GM23248 (cell line): ENCODE results near the gene PRUNE1. TPM values are rescaled to one million over a fixed set of nuclear protein-coding genes. Genes with fewer than 3 reads are reported as not detected.

Experiments
- DNase-seq: peaks from one replicate; pipeline ENCODE4 v3.0.0-alpha.2; 2015
- H2AFZ ChIP-seq: fragments of 200-600 bp; sonication (generic); 2 replicates; pipeline ENCODE4 v1.6.1; 2016; ENCODE audit warnings: antibody characterized with exemption
- H3F3A ChIP-seq: fragments of 200-600 bp; sonication (generic); 2 replicates; pipeline ENCODE4 v1.6.1; 2016; ENCODE audit warnings: mild to moderate bottlenecking, antibody characterized with exemption, mixed run types; ENCODE audit not compliant: insufficient read depth
- H3K27ac ChIP-seq: fragments of 200-600 bp; sonication (generic); 2 replicates; pipeline ENCODE4 v1.5.1; 2016; ENCODE audit warnings: mild to moderate bottlenecking
- H3K27me3 ChIP-seq: fragments of 200-600 bp; sonication (generic); replicated peaks from 2 replicates; pipeline ENCODE4 v1.6.1; 2016; ENCODE audit warnings: mild to moderate bottlenecking; ENCODE audit not compliant: insufficient read depth
- H3K36me3 ChIP-seq: fragments of 200-600 bp; sonication (generic); 2 replicates; pipeline ENCODE4 v1.6.1; 2016; ENCODE audit warnings: low read depth, mild to moderate bottlenecking
- H3K4me1 ChIP-seq: fragments of 200-600 bp; sonication (generic); 2 replicates; pipeline ENCODE4 v1.6.1; 2016; ENCODE audit warnings: mild to moderate bottlenecking; ENCODE audit not compliant: insufficient read depth
- H3K4me2 ChIP-seq: fragments of 200-600 bp; sonication (generic); one replicate; pipeline ENCODE4 v1.6.1; 2016; ENCODE audit warnings: mild to moderate bottlenecking; ENCODE audit not compliant: unreplicated experiment
- H3K4me3 ChIP-seq: fragments of 200-600 bp; sonication (generic); 2 replicates; pipeline ENCODE4 v1.5.1; 2016; ENCODE audit warnings: mild to moderate bottlenecking
- H3K79me2 ChIP-seq: fragments of 200-600 bp; sonication (generic); 2 replicates; pipeline ENCODE4 v1.6.1; 2016; ENCODE audit warnings: mild to moderate bottlenecking; ENCODE audit not compliant: insufficient read depth
- H3K9ac ChIP-seq: fragments of 200-600 bp; sonication (generic); 2 replicates; pipeline ENCODE4 v1.6.1; 2016; ENCODE audit warnings: mild to moderate bottlenecking
- H3K9me2 ChIP-seq: fragments of 200-600 bp; sonication (generic); 2 replicates; pipeline ENCODE4 v1.6.1; 2016; ENCODE audit warnings: mixed run types, mild to moderate bottlenecking, moderate library complexity; ENCODE audit not compliant: insufficient read depth
- H3K9me3 ChIP-seq: fragments of 200-600 bp; sonication (generic); one replicate; pipeline ENCODE4 v1.6.1; 2017; ENCODE audit warnings: low read depth
- H4K20me1 ChIP-seq: fragments of 200-600 bp; sonication (generic); 2 replicates; pipeline ENCODE4 v1.6.0; 2016; ENCODE audit not compliant: insufficient read depth
- EZH2 ChIP-seq: fragments of 200-600 bp; sonication (generic); IDR thresholded peaks from 2 replicates; pipeline ENCODE4 v1.6.1; 2018; ENCODE audit warnings: antibody characterized with exemption, mild to moderate bottlenecking; ENCODE audit not compliant: insufficient read depth, poor library complexity, severe bottlenecking
- EZH2phosphoT487 ChIP-seq: fragments of 200-600 bp; sonication (generic); IDR thresholded peaks from 2 replicates; pipeline ENCODE4 v1.6.1; 2018; ENCODE audit warnings: antibody characterized with exemption, moderate library complexity, mild to moderate bottlenecking, low read depth; ENCODE audit not compliant: insufficient read depth
- WGBS, 2 experiments: methylation state at CpG; one replicate each; pipeline ENCODE4 v1.1.6; 2015 to 2017; ENCODE audit warnings: low lambda C conversion rate in 2 of 2, low coverage in 1 of 2; ENCODE audit errors: missing lambda C conversion rate in 2 of 2; 5-methylcytosine and 5-hydroxymethylcytosine counted together
- in situ Hi-C: fragments of 300-500 bp; cut with MboI; formaldehyde crosslinking; loops from 2 replicates; pipeline ENCODE4 v1.15.0; 2020
- polyA plus RNA-seq: library from polyadenylated mRNA; unstranded; fragments of >200 nt; fragmentation: Nextera tagmentation; extraction: Ambion mirVana; gene quantifications from 2 replicates; pipeline ENCODE4 v1.2.1, GENCODE V29; 2016
- total RNA-seq: library from RNA; depleted of rRNA; stranded (reverse); fragments of >200 nt; shearing (Covaris generic); gene quantifications from 2 replicates; pipeline ENCODE4 v1.2.3, GENCODE V29; 2014

Gene PRUNE1
- total and polyA plus RNA-seq, 2 experiments from 2014 or later, result 9.0 to 10.5 TPM

DNA sequence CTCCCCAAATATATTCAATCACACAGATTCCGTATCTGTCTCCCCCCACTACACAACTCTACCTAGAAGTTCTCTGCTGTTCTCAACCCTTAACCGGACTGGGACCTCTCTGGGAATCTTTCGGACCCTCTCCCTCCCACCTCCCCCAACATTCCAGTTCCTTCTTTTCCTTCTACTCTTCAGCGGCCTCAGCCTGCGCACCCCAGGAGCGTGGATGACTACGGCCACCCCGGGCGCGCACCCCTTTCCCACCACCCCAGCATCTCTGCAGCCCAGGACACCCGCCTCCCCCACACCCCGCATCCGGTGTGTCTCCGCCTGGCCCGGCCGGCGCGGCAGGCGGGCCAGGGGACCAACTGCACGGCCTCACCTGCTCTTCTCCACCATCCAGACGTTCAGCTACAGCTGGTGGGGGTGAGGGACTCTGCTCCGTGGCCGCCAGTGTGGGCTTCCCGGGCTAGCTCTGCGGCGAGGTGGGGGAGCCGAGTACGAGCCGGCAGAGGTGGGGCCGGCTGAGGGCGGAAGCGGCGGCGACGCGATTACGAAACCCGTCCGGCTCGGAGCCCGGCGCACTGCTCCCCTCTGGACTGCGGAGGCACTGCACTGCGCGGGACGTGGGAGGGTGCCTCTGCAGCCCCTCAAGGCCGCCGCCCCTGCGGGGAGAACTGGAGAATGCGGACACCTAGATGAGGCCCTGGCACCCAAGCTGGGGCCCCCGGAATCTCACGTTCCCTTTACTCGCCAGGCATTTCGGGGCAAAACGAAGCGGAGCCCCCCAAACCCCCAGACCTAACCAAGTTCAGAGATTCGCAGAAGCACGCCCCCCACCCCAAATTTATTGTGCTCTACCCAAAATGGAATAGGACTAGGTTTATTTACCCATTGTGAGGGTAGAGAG, 51.1 kb downstream of the PRUNE1 start, which contains the start of gene CDC42SE1:
TSS of gene CDC42SE1 (minus strand) at position 514 of the 898 bp plus-strand sequence. CDS start 3,892 bp downstream, outside the sequence.
- Histone ChIP-seq H3K9me2 (no peaks in the 10 kb centered on the region), H2AFZ (peak within 1 kb of the TSS; percentile 91), H3K36me3 (peaks cover 16% of the 10 kb centered on the region), H3K9ac (peak within 1 kb of the TSS; percentile 92), H4K20me1 (peaks cover 4% of the 10 kb centered on the region; the same call in 1 of the 2 replicates), H3K79me2 (peaks cover 91% of the 10 kb centered on the region), H3K4me2 (peak within 1 kb of the TSS; percentile 97), H3K27me3 (no peaks in the 10 kb centered on the region), H3K4me1 (peaks cover 46% of the 10 kb centered on the region), H3K27ac (peak within 1 kb of the TSS; percentile 74), H3K4me3 (peak within 1 kb of the TSS; percentile 90), H3F3A (peaks cover 29% of the 10 kb centered on the region), H3K9me3 (no peaks in the 10 kb centered on the region)
- in situ Hi-C loops, result no loop called here
- DNase-seq, result peak; percentile 94
- WGBS, 2 experiments, result 0% methylated on average over 39 to 47 of the region's 58 CpGs
- TF ChIP-seq EZH2phosphoT487 (no peak), EZH2 (no peak)

DNA sequence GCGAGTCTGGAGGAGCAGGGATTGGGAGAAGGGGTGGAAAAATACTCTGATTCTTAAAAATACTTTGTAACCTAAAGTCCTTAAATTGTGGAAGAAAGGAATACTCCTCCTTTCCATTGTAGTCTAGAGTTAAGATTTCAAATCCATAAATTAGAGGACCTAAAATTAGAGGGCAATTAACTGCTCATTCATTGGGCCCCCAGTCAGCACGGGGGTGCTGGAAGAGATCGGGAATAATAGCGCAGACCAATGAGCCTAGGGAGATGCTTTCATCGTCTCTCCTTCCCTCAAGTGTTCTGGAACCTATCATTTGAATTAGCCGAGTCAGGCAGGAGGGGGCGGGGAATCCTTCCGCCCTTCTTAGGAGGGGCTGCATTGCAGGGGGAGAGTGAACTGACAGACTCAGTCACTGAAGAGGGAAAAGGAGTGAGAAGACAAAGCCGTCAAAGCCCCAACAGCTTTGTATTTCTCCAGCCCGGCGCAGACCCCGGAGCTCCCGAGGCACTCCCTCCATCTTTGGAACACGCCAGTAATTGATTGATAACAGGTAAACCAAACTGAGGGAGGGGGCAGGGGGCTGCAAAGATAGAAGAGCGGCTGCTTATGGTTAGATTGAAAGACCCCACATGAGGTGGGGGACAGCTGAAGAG, 51.9 kb downstream of the PRUNE1 start, which contains the start of gene MLLT11:
TSS of gene MLLT11 (plus strand) at position 391 of the 650 bp plus-strand sequence. CDS start 6,828 bp downstream, outside the sequence.
- peaks cover 8% of the 10 kb centered on the region; the same call in 1 of the 2 replicates for H3K36me3 ChIP-seq
- 1 to 2% methylated on average over 14 to 15 of the region's 15 CpGs for WGBS, 2 experiments
- DNase-seq, result peak; percentile 72
- H3K9ac ChIP-seq, result peak within 1 kb of the TSS; percentile 92
- no peaks in the 10 kb centered on the region for H3K9me3 ChIP-seq
- peak within 1 kb of the TSS; percentile 74 for H3K27ac ChIP-seq
- H3K9me2 ChIP-seq, result no peaks in the 10 kb centered on the region
- peaks cover 21% of the 10 kb centered on the region for H3F3A ChIP-seq
- peaks cover 4% of the 10 kb centered on the region; the same call in 1 of the 2 replicates for H4K20me1 ChIP-seq
- peaks cover 91% of the 10 kb centered on the region for H3K79me2 ChIP-seq
- in situ Hi-C loops, result no loop called here
- peak within 1 kb of the TSS; percentile 91 for H2AFZ ChIP-seq
- peaks cover 46% of the 10 kb centered on the region for H3K4me1 ChIP-seq
- H3K4me2 ChIP-seq, result peak within 1 kb of the TSS; percentile 97
- H3K4me3 ChIP-seq, result peak within 1 kb of the TSS; percentile 90
- TF ChIP-seq EZH2phosphoT487 (no peak), EZH2 (no peak)
- no peaks in the 10 kb centered on the region for H3K27me3 ChIP-seq

DNA sequence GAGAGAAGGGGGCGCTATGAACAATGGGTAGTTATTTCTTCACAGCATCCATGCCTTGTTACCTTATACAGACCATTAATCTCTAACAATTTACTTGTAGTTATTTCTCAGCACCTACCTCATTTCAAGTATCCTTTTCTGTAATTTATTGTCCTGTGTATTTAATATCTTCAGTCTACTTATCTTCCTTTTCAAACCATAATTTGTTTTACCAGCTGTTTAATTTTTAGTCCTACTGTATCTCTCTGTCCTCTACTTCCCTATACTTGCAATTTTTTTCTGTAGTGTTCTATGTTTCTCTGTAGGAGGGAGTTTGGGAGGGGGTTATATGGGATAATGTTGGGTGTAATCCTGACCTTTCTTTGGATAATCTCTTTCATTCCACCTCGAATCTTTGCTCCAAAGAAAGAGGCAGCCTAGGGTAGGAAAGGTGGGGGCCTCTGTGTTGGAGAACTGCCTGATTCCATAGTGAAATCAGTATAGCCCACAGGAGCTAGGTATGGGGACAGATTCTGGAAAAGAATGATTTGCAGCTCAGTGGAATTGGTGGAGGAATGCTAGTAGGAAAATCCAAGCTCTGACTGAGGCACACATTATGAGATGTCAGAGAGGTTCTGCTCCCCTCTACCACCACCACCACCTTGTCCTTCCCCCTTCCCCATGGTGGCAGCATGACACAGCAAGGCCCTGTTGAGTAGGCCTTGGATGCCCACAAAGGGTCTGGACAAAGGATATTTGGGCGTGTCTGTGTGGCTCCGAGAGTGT, 52.6 kb downstream of the PRUNE1 start:
- H2AFZ ChIP-seq, result peak overlapping the region; percentile 91
- H3F3A ChIP-seq, result peaks cover 16% of the 10 kb centered on the region
- H3K9me2 ChIP-seq, result no peaks in the 10 kb centered on the region
- H4K20me1 ChIP-seq, result peaks cover 4% of the 10 kb centered on the region; the same call in 1 of the 2 replicates
- peak overlapping the region; percentile 74 for H3K27ac ChIP-seq
- in situ Hi-C loops, result no loop called here
- H3K4me2 ChIP-seq, result peak overlapping the region; percentile 97
- 73 to 75% methylated on average over 4 of the region's 4 CpGs for WGBS, 2 experiments
- H3K4me3 ChIP-seq, result peak overlapping the region; percentile 90
- no peak for DNase-seq
- H3K4me1 ChIP-seq, result peaks cover 43% of the 10 kb centered on the region
- TF ChIP-seq EZH2phosphoT487, result no peak
- no peak for TF ChIP-seq EZH2
- H3K36me3 ChIP-seq, result 0 out of 2 replicates have a peak, but pooled peaks cover 2% of the 10 kb centered on the region
- H3K27me3 ChIP-seq, result no peaks in the 10 kb centered on the region
- no peaks in the 10 kb centered on the region for H3K9me3 ChIP-seq
- peak overlapping the region; percentile 92 for H3K9ac ChIP-seq
- H3K79me2 ChIP-seq, result peaks cover 91% of the 10 kb centered on the region
